IMR-90 (cell line): ENCODE measurements around the gene COX6A2. TPM values are rescaled to one million over a fixed set of nuclear protein-coding genes. Genes with fewer than 3 reads are reported as not detected.

Source experiments
- ATAC-seq: fragments of 200-7000 bp; cut with Tn5 transposase; 2 replicates; pipeline ENCODE4 v1.9.1; 2020; ENCODE audit warnings: low read depth, mild to moderate bottlenecking, moderate library complexity
- BruUV-seq: library from RNA; stranded (reverse); fragments of 400-500 nt; replicated peaks from 2 replicates; lab custom pipeline; 2021; lab: Mats Ljungman, UMichigan
- CTCF ChIA-PET: fragments of 300-600 bp; formaldehyde crosslinking; extraction: SDS; loops from one replicate; lab custom pipeline; 2021; ENCODE audit warnings: antibody characterized with exemption; lab: Yijun Ruan, JAX
- POLR2A ChIA-PET: fragments of 300-600 bp; sonication (Branson Sonifier 250); formaldehyde crosslinking; loops from one replicate; lab custom pipeline; 2022; ENCODE audit warnings: antibody characterized with exemption; ENCODE audit not compliant: unreplicated experiment; lab: Charles Lee
- DNase-seq: peaks from one replicate; pipeline ENCODE4 v3.0.0; 2013
- H2AFZ ChIP-seq: replicated peaks from 2 replicates; pipeline ENCODE3; 2013; ENCODE audit warnings: low read length, mild to moderate bottlenecking; ENCODE audit not compliant: poor library complexity
- H2AK5ac ChIP-seq: 2 replicates; pipeline ENCODE4 v1.6.1; 2013; ENCODE audit warnings: low read depth, low read length, inconsistent platforms
- H2AK9ac ChIP-seq: replicated peaks from 2 replicates; pipeline ENCODE3; 2013; ENCODE audit warnings: mild to moderate bottlenecking, low read depth, low read length, moderate library complexity; ENCODE audit not compliant: poor library complexity
- H2BK120ac ChIP-seq: 2 replicates; pipeline ENCODE4 v1.6.1; 2013; ENCODE audit warnings: low read depth, low read length, inconsistent platforms
- H2BK15ac ChIP-seq: 3 replicates; pipeline ENCODE4 v1.6.1; 2013; ENCODE audit warnings: low read depth, low read length, inconsistent platforms
- H2BK20ac ChIP-seq: 2 replicates; pipeline ENCODE4 v1.6.1; 2013; ENCODE audit warnings: low read depth, mild to moderate bottlenecking, inconsistent platforms, low read length, moderate library complexity
- H2BK5ac ChIP-seq: 2 replicates; pipeline ENCODE4 v1.6.1; 2013; ENCODE audit warnings: mild to moderate bottlenecking, low read depth, low read length, inconsistent platforms; ENCODE audit not compliant: poor library complexity, severe bottlenecking
- H3K14ac ChIP-seq: replicated peaks from 2 replicates; pipeline ENCODE4 v1.6.1; 2013; ENCODE audit warnings: low read depth, low read length, inconsistent platforms
- H3K18ac ChIP-seq: 2 replicates; pipeline ENCODE4 v1.6.1; 2013; ENCODE audit warnings: low read depth, low read length, control low read depth
- H3K23ac ChIP-seq: 2 replicates; pipeline ENCODE4 v1.6.1; 2013; ENCODE audit warnings: low read depth, low read length, inconsistent platforms
- H3K27ac ChIP-seq: 2 replicates; pipeline ENCODE4 v1.5.1; 2013; ENCODE audit warnings: mild to moderate bottlenecking, control low read depth, low read length; ENCODE audit not compliant: insufficient read depth
- H3K27me3 ChIP-seq: 2 replicates; pipeline ENCODE4 v1.6.1; 2013; ENCODE audit warnings: low read length; ENCODE audit not compliant: control insufficient read depth, insufficient read depth
- H3K36me3 ChIP-seq: 2 replicates; pipeline ENCODE4 v1.6.1; 2013; ENCODE audit warnings: low read length, mixed read lengths; ENCODE audit not compliant: control insufficient read depth, insufficient read depth
- H3K4ac ChIP-seq: 2 replicates; pipeline ENCODE4 v1.6.1; 2013; ENCODE audit warnings: low read depth, low read length, inconsistent platforms
- H3K4me1 ChIP-seq: 2 replicates; pipeline ENCODE4 v1.6.1; 2013; ENCODE audit warnings: low read length, mixed read lengths; ENCODE audit not compliant: control insufficient read depth, insufficient read depth
- H3K4me2 ChIP-seq: 2 replicates; pipeline ENCODE4 v1.6.1; 2013; ENCODE audit warnings: low read depth, mild to moderate bottlenecking, control low read depth, low read length, moderate library complexity
- H3K4me3 ChIP-seq: 2 replicates; pipeline ENCODE4 v1.5.1; 2013; ENCODE audit warnings: low read depth, mild to moderate bottlenecking, control low read depth, low read length, moderate library complexity; ENCODE audit not compliant: insufficient read depth
- H3K56ac ChIP-seq: 2 replicates; pipeline ENCODE4 v1.6.1; 2013; ENCODE audit warnings: low read length, inconsistent platforms; ENCODE audit not compliant: insufficient read depth; ENCODE audit errors: extremely low read depth
- H3K79me1 ChIP-seq, 2 experiments: 2 replicates each; pipeline ENCODE4 v1.6.1; 2013; ENCODE audit warnings: low read length in 2 of 2, inconsistent platforms in 1 of 2, low read depth in 1 of 2
- H3K9ac ChIP-seq: 2 replicates; pipeline ENCODE4 v1.6.1; 2013; ENCODE audit warnings: low read depth, low read length, control low read depth
- H3K9me1 ChIP-seq: 2 replicates; pipeline ENCODE4 v1.6.1; 2013; ENCODE audit warnings: low read length, inconsistent platforms; ENCODE audit not compliant: insufficient read depth
- H3K9me3 ChIP-seq: 2 replicates; pipeline ENCODE4 v1.6.1; 2013; ENCODE audit warnings: low read length; ENCODE audit not compliant: control insufficient read depth, insufficient read depth
- H4K20me1 ChIP-seq: 2 replicates; pipeline ENCODE4 v1.6.1; 2013; ENCODE audit warnings: low read length, inconsistent platforms; ENCODE audit not compliant: insufficient read depth
- H4K5ac ChIP-seq: 2 replicates; pipeline ENCODE4 v1.6.1; 2013; ENCODE audit warnings: mild to moderate bottlenecking, low read depth, low read length, control low read depth
- H4K8ac ChIP-seq, 2 experiments: 2 replicates each; pipeline ENCODE4 v1.6.1; 2013; ENCODE audit warnings: low read depth in 2 of 2, low read length in 2 of 2, control low read depth in 1 of 2, inconsistent platforms in 1 of 2
- H4K91ac ChIP-seq: 2 replicates; pipeline ENCODE4 v1.6.1; 2013; ENCODE audit warnings: low read depth, low read length, inconsistent platforms; ENCODE audit not compliant: insufficient read depth
- BHLHE40 ChIP-seq: fragments of 150-350 bp; IDR thresholded peaks from 2 replicates; pipeline ENCODE4 v1.6.1; 2016; ENCODE audit warnings: mild to moderate bottlenecking, low read depth, low read length
- CHD1 ChIP-seq: IDR thresholded peaks from 2 replicates; pipeline ENCODE4 v1.6.1; 2012; ENCODE audit warnings: low read depth, low read length, improper control_type of control experiment
- FOS ChIP-seq: fragments of 150-350 bp; IDR thresholded peaks from 2 replicates; pipeline ENCODE4 v1.6.1; 2016; ENCODE audit warnings: low read depth, low read length
- MAFK ChIP-seq: IDR thresholded peaks from 2 replicates; pipeline ENCODE4 v1.6.1; 2012; ENCODE audit warnings: low read depth, low read length, improper control_type of control experiment
- MAZ ChIP-seq: IDR thresholded peaks from 2 replicates; pipeline ENCODE4 v1.6.1; 2012; ENCODE audit warnings: low read depth, mild to moderate bottlenecking, low read length, improper control_type of control experiment, moderate library complexity, borderline replicate concordance
- MXI1 ChIP-seq: IDR thresholded peaks from 2 replicates; pipeline ENCODE4 v1.6.1; 2012; ENCODE audit warnings: low read depth, mild to moderate bottlenecking, low read length, moderate library complexity, borderline replicate concordance
- NFE2L2 ChIP-seq: fragments of 150-350 bp; IDR thresholded peaks from 2 replicates; pipeline ENCODE4 v1.6.1; 2016; ENCODE audit warnings: low read depth, mild to moderate bottlenecking, low read length
- POLR2A ChIP-seq: IDR thresholded peaks from 2 replicates; pipeline ENCODE4 v1.6.1; 2012; ENCODE audit warnings: mild to moderate bottlenecking, low read depth, low read length
- RAD21 ChIP-seq: IDR thresholded peaks from 2 replicates; pipeline ENCODE4 v1.6.1; 2012; ENCODE audit warnings: low read length, improper control_type of control experiment
- RCOR1 ChIP-seq: IDR thresholded peaks from 2 replicates; pipeline ENCODE4 v1.6.1; 2012; ENCODE audit warnings: mild to moderate bottlenecking, low read length, improper control_type of control experiment; ENCODE audit not compliant: insufficient replicate concordance
- RFX5 ChIP-seq: IDR thresholded peaks from 2 replicates; pipeline ENCODE4 v1.8.0; 2012; ENCODE audit warnings: low read depth, mild to moderate bottlenecking, low read length, moderate library complexity
- SMC3 ChIP-seq: fragments of 150-350 bp; IDR thresholded peaks from 2 replicates; pipeline ENCODE4 v1.6.1; 2016; ENCODE audit warnings: low read depth, mild to moderate bottlenecking, antibody characterized with exemption, low read length, moderate library complexity
- WGBS, 2 experiments: methylation state at CpG; one replicate each; pipeline versions ENCODE4 v1.1.5 to v1.1.7; 2013; ENCODE audit warnings: missing lambda C conversion rate in 2 of 2; ENCODE audit not compliant: insufficient read length in 1 of 2; ENCODE audit errors: extremely low coverage in 2 of 2; 5-methylcytosine and 5-hydroxymethylcytosine counted together
- dilution Hi-C: fragments of 300-500 bp; cut with HindIII; formaldehyde crosslinking; loops from one replicate; pipeline ENCODE4 v1.14.3; 2018; ENCODE audit warnings: low sequenced_read_pairs; ENCODE audit not compliant: unreplicated experiment
- in situ Hi-C: fragments of 300-500 bp; cut with MboI; formaldehyde crosslinking; loops from 3 replicates; pipeline ENCODE4 v1.14.3; 2019; ENCODE audit warnings: low sequenced_read_pairs, inconsistent platforms, mixed read lengths
- intact Hi-C: fragments of 100-400 bp; cut with micrococcal nuclease; formaldehyde crosslinking; loops from 2 replicates; pipeline ENCODE4 v1.10.0; 2022
- polyA plus RNA-seq, 3 experiments: library from polyadenylated mRNA; depleted of rRNA; stranded (reverse); fragments of >200 nt; gene quantifications; 2 replicates each; pipeline ENCODE4 v1.2.3, GENCODE V29; 2012; ENCODE audit warnings: low replicate concordance in 1 of 3
- total RNA-seq: library from RNA; depleted of rRNA; stranded (reverse); fragments of >200 nt; gene quantifications from 2 replicates; pipeline ENCODE4 v1.2.3, GENCODE V29; 2012
- TF ChIP-seq, protein P1 (sequence below): conservative IDR thresholded peaks from 2 replicates; pipeline ENCODE4 v1.5.1; 2012; ENCODE audit warnings: mild to moderate bottlenecking, low read depth, low read length, improper control_type of control experiment
- TF ChIP-seq, protein P2 (sequence below): fragments of 150-350 bp; IDR thresholded peaks from 2 replicates; pipeline ENCODE4 v1.6.1; 2016; ENCODE audit warnings: low read depth, mild to moderate bottlenecking, low read length, moderate library complexity, borderline replicate concordance
- TF ChIP-seq, protein P3 (sequence below): fragments of 150-350 bp; IDR thresholded peaks from 2 replicates; pipeline ENCODE4 v1.6.1; 2017; ENCODE audit warnings: mild to moderate bottlenecking, antibody characterized with exemption, low read length, low read depth

COX6A2 gene
- total and polyA plus RNA-seq, 2 of the 4 experiments (the other 2 are of a cell fraction): not detected

DNA sequence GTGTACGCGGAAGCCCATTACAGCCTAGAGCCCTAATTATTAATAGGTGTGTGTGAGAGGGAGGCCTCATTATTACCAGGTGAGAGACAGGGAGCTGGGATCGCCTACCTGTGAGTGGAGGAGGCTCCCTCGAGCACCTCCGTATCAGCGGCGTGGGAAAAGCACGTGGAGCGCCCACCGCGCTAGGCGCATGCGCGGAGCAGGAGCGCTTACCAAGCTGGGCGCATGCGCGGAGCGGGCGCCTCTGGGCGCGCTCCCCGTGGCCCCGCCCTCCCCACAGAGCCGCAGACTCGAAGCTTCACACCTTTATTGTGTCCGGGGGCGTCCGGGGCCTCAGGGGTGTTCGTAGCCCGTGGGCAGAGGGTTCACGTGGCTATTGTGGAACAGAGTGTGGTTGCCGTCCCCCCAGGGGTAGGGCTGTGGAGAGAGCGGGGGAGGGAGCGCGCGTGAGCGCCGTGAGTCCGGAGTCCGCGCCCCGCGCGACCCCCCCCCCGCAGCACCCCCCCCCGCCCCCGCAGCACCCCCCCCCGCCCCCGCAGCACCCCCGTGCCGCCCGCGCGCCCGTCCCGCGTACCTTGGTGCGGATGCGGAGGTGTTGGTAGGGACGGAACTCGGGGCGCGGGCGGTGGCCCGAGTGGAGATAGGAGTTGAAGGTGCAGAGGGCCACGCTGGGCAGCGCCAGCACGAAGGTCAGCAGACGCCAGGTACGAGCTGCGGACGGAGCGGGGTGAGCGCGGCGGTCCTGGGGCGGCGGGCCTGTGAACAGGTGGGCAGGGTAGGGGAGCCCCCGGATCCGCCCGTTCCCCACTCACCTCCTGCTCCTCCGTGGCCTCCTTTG, 500 bp downstream of the COX6A2 start:
- H3K18ac ChIP-seq: no peak overlapping the region
- H3K4me1 ChIP-seq: no peaks in the 10 kb centered on the region
- H3K36me3 ChIP-seq: no peaks in the 10 kb centered on the region
- no peak overlapping the region for H3K23ac ChIP-seq
- ChIA-PET CTCF (interaction anchor here (1.2 kb wide), 1 partner anchor 10 kb away, joined by 3 read pairs; no protein-coding TSS in a partner anchor), POLR2A (no interaction called here)
- in situ Hi-C loops: no loop called here
- DNase-seq (no peak), ATAC-seq (no peak)
- dilution Hi-C loops: no loop called here
- no peak overlapping the region for H3K9ac ChIP-seq
- no TSS peak for BruUV-seq
- no peak overlapping the region for H2BK20ac ChIP-seq
- 51% methylated on average over 9 of the region's 83 CpGs; no CpG with 5 or more reads in 1 of the 2 experiments for WGBS, 2 experiments
- H4K91ac ChIP-seq: no peak overlapping the region
- peak overlapping the region; percentile 61 for H2AFZ ChIP-seq
- peak overlapping the region; percentile 66 for H3K4me2 ChIP-seq
- no peak overlapping the region for H3K14ac ChIP-seq
- no peak overlapping the region for H4K8ac ChIP-seq
- H2AK5ac ChIP-seq: no peak overlapping the region
- H3K27ac ChIP-seq: no peak overlapping the region
- H3K4ac ChIP-seq: no peak overlapping the region
- no peaks in the 10 kb centered on the region for H4K20me1 ChIP-seq
- H3K9me3 ChIP-seq: no peaks in the 10 kb centered on the region; the same call in 1 of the 2 replicates
- H2AK9ac ChIP-seq: no peak overlapping the region
- no peak overlapping the region for H4K5ac ChIP-seq
- no peak overlapping the region for H3K56ac ChIP-seq
- peak overlapping the region; percentile 38 for H3K4me3 ChIP-seq
- TF ChIP-seq CHD1: no peak
- TF ChIP-seq, protein P1, sequence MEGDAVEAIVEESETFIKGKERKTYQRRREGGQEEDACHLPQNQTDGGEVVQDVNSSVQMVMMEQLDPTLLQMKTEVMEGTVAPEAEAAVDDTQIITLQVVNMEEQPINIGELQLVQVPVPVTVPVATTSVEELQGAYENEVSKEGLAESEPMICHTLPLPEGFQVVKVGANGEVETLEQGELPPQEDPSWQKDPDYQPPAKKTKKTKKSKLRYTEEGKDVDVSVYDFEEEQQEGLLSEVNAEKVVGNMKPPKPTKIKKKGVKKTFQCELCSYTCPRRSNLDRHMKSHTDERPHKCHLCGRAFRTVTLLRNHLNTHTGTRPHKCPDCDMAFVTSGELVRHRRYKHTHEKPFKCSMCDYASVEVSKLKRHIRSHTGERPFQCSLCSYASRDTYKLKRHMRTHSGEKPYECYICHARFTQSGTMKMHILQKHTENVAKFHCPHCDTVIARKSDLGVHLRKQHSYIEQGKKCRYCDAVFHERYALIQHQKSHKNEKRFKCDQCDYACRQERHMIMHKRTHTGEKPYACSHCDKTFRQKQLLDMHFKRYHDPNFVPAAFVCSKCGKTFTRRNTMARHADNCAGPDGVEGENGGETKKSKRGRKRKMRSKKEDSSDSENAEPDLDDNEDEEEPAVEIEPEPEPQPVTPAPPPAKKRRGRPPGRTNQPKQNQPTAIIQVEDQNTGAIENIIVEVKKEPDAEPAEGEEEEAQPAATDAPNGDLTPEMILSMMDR: no peak
- TF ChIP-seq, protein P2, sequence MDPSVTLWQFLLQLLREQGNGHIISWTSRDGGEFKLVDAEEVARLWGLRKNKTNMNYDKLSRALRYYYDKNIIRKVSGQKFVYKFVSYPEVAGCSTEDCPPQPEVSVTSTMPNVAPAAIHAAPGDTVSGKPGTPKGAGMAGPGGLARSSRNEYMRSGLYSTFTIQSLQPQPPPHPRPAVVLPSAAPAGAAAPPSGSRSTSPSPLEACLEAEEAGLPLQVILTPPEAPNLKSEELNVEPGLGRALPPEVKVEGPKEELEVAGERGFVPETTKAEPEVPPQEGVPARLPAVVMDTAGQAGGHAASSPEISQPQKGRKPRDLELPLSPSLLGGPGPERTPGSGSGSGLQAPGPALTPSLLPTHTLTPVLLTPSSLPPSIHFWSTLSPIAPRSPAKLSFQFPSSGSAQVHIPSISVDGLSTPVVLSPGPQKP: no peak
- no peak for TF ChIP-seq RAD21
- no peak for TF ChIP-seq MXI1
- TF ChIP-seq SMC3: no peak
- no peak for TF ChIP-seq RCOR1
- no peak for TF ChIP-seq RFX5
- TF ChIP-seq FOS: no peak
- TF ChIP-seq, protein P3, sequence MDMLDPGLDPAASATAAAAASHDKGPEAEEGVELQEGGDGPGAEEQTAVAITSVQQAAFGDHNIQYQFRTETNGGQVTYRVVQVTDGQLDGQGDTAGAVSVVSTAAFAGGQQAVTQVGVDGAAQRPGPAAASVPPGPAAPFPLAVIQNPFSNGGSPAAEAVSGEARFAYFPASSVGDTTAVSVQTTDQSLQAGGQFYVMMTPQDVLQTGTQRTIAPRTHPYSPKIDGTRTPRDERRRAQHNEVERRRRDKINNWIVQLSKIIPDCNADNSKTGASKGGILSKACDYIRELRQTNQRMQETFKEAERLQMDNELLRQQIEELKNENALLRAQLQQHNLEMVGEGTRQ: no peak
- TF ChIP-seq BHLHE40: no peak
- TF ChIP-seq MAFK: no peak
- TF ChIP-seq POLR2A: no peak
- no peak for TF ChIP-seq NFE2L2
- no peak for TF ChIP-seq MAZ
- peaks cover 29% of the 10 kb centered on the region for H3K27me3 ChIP-seq
- no peaks in the 10 kb centered on the region for H3K9me1 ChIP-seq
- no peak overlapping the region for H2BK5ac ChIP-seq
- intact Hi-C loops: no loop called here
- H2BK120ac ChIP-seq: no peak overlapping the region
- no peaks in the 10 kb centered on the region for H3K79me1 ChIP-seq
- H2BK15ac ChIP-seq: no peak overlapping the region
